GM21737 (cell line): ENCODE data around the gene TXLNG.
A peak's percentile ranks its signal among the peaks of the same experiment; 100 is the strongest.

Source experiments
- ATAC-seq: cut with Tn5 transposase; IDR thresholded peaks from one replicate; pipeline ENCODE4 v1.9.1; 2021; ENCODE audit warnings: mild to moderate bottlenecking, moderate library complexity; ENCODE audit not compliant: unreplicated experiment

Gene TXLNG

GRCh38 chrX:16870862-16871815 lies 84.9 kb downstream of the TXLNG start:
- peak; percentile 4 for ATAC-seq

- no peak for ATAC-seq
Measured at GRCh38 chrX:16873106-16873505, 86.8 kb downstream of the TXLNG start.

- ATAC-seq, result no peak
Measured at GRCh38 chrX:16874458-16875095, 88.3 kb downstream of the TXLNG start.

- ATAC-seq, result no peak
Measured at GRCh38 chrX:16876696-16877095, 90.4 kb downstream of the TXLNG start.

GRCh38 chrX:16882169-16882568 lies 95.9 kb downstream of the TXLNG start:
- no peak for ATAC-seq

GRCh38 chrX:16882702-16883486 lies 96.6 kb downstream of the TXLNG start:
- ATAC-seq, result peak; percentile 61

GRCh38 chrX:16883487-16883804 lies 97.2 kb downstream of the TXLNG start:
- no peak for ATAC-seq

- ATAC-seq, result no peak
Measured at GRCh38 chrX:16885628-16886027, 99.4 kb downstream of the TXLNG start.

- peak; percentile 83 for ATAC-seq
Measured at GRCh38 chrX:16892504-16893362, 106.5 kb downstream of the TXLNG start.
